Hepatocyte (in vitro differentiated cells): ENCODE measurements around the gene SART3. TPM values are rescaled to one million over a fixed set of nuclear protein-coding genes. Genes with fewer than 3 reads are reported as not detected.
A peak's percentile ranks its signal among the peaks of the same experiment; 100 is the strongest.
"Not testable (repeated sequence)": the region's sequence is repeated elsewhere in the genome, so short reads cannot be mapped to it uniquely, and the experiment has no call there.

ENCODE experiments used
- DNase-seq: peaks from one replicate; pipeline ENCODE4 v3.0.0-alpha.2; 2016; ENCODE audit warnings: low spot score
- H2AFZ ChIP-seq: fragments of 200-600 bp; sonication (generic); 2 replicates; pipeline ENCODE4 v1.6.0; 2016; ENCODE audit warnings: antibody characterized with exemption, mild to moderate bottlenecking
- H3K27ac ChIP-seq: fragments of 200-600 bp; sonication (generic); 2 replicates; pipeline ENCODE4 v1.5.1; 2016; ENCODE audit warnings: mild to moderate bottlenecking
- H3K27me3 ChIP-seq: fragments of 200-600 bp; sonication (generic); 2 replicates; pipeline ENCODE4 v1.6.1; 2016
- H3K36me3 ChIP-seq: fragments of 200-600 bp; sonication (generic); replicated peaks from 2 replicates; pipeline ENCODE4 v1.5.1; 2016; ENCODE audit warnings: low read depth; ENCODE audit not compliant: insufficient read depth
- H3K4me1 ChIP-seq: fragments of 200-600 bp; sonication (generic); 2 replicates; pipeline ENCODE4 v1.5.1; 2016; ENCODE audit warnings: mild to moderate bottlenecking, moderate library complexity; ENCODE audit not compliant: insufficient read depth
- H3K4me2 ChIP-seq: fragments of 200-600 bp; sonication (generic); 2 replicates; pipeline ENCODE4 v1.6.0; 2016
- H3K4me3 ChIP-seq: fragments of 200-600 bp; sonication (generic); 2 replicates; pipeline ENCODE4 v1.5.1; 2016; ENCODE audit warnings: mild to moderate bottlenecking
- H3K79me2 ChIP-seq: fragments of 200-600 bp; sonication (generic); 2 replicates; pipeline ENCODE4 v1.6.0; 2017; ENCODE audit warnings: mild to moderate bottlenecking
- H3K9me2 ChIP-seq: fragments of 200-600 bp; sonication (generic); replicated peaks from 2 replicates; pipeline ENCODE4 v1.6.0; 2017; ENCODE audit warnings: mild to moderate bottlenecking; ENCODE audit not compliant: insufficient read depth
- H3K9me3 ChIP-seq: fragments of 200-600 bp; sonication (generic); 2 replicates; pipeline ENCODE4 v1.5.1; 2016; ENCODE audit warnings: low read depth, mild to moderate bottlenecking
- H4K20me1 ChIP-seq: fragments of 200-600 bp; sonication (generic); 2 replicates; pipeline ENCODE4 v1.6.0; 2016; ENCODE audit warnings: mild to moderate bottlenecking; ENCODE audit not compliant: insufficient read depth, poor library complexity, severe bottlenecking
- EZH2 ChIP-seq: fragments of 200-600 bp; sonication (generic); IDR thresholded peaks from 2 replicates; pipeline ENCODE4 v1.6.1; 2016; ENCODE audit warnings: antibody characterized with exemption, mild to moderate bottlenecking, borderline replicate concordance
- EZH2phosphoT487 ChIP-seq: fragments of 200-600 bp; sonication (generic); IDR thresholded peaks from one replicate; pipeline ENCODE4 v1.6.1; 2018; ENCODE audit warnings: antibody characterized with exemption, mild to moderate bottlenecking, low read depth, moderate library complexity; ENCODE audit not compliant: unreplicated experiment, severe bottlenecking
- WGBS: methylation state at CpG from one replicate; pipeline ENCODE4 v1.1.6; 2016; ENCODE audit warnings: low lambda C conversion rate; ENCODE audit errors: missing lambda C conversion rate; 5-methylcytosine and 5-hydroxymethylcytosine counted together
- polyA plus RNA-seq: library from polyadenylated mRNA; unstranded; fragments of >200 nt; fragmentation: Nextera tagmentation; extraction: Ambion mirVana; gene quantifications from 2 replicates; pipeline ENCODE4 v1.2.1, GENCODE V29; 2016
- total RNA-seq: library from RNA; depleted of rRNA; stranded (reverse); fragments of >200 nt; gene quantifications from 2 replicates; pipeline ENCODE4 v1.2.3, GENCODE V29; 2014
- TF ChIP-seq, protein P1 (sequence below): fragments of 200-600 bp; sonication (generic); IDR thresholded peaks from 2 replicates; pipeline ENCODE4 v1.5.1; 2016; ENCODE audit warnings: antibody characterized with exemption, mild to moderate bottlenecking; ENCODE audit not compliant: poor library complexity

Gene SART3
- total and polyA plus RNA-seq, 2 experiments from 2014 or later: 25.0 to 60.4 TPM

DNA sequence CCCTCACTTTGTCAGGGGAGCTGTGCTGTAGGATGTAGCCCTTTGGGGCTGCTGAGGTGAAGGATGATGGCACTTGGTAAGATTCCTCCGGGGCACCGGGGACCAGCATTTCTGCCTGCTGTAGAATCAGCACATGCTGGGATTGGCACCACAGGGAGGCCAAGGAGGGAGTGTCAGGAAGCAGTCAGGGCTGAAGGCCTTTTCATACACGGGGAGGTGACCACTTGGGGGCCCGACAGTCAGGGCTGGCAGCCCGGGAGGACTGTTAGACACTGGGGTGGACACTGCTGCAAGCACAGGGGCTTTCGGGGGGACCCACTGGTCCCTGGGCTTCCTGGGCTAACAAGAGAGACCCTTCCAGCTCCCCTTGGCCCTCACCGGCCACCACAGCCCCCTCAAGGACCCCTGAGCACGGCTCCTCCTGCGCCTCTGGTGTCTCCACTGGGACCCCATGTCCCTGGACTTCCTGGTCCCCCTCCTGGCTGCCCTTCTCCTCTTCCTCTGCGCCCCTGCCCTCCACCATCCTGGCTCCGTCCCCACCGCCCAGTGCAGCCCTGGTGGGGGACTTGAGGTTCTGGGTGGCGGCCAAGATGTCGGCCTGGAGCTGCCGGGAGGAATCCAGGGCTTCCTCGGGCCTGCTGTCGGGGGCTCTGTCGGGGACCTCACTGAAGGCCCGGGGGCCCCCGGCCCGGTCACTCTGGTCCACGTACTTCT is 30.5 kb upstream of the SART3 start:
- H2AFZ ChIP-seq: no peak overlapping the region
- H3K9me2 ChIP-seq: no peaks in the 10 kb centered on the region
- no peak for DNase-seq
- H3K4me2 ChIP-seq: no peak overlapping the region
- no peaks in the 10 kb centered on the region for H3K9me3 ChIP-seq
- peaks cover 21% of the 10 kb centered on the region for H3K4me1 ChIP-seq
- H3K27ac ChIP-seq: no peak overlapping the region
- H4K20me1 ChIP-seq: no peaks in the 10 kb centered on the region
- TF ChIP-seq, protein P1, sequence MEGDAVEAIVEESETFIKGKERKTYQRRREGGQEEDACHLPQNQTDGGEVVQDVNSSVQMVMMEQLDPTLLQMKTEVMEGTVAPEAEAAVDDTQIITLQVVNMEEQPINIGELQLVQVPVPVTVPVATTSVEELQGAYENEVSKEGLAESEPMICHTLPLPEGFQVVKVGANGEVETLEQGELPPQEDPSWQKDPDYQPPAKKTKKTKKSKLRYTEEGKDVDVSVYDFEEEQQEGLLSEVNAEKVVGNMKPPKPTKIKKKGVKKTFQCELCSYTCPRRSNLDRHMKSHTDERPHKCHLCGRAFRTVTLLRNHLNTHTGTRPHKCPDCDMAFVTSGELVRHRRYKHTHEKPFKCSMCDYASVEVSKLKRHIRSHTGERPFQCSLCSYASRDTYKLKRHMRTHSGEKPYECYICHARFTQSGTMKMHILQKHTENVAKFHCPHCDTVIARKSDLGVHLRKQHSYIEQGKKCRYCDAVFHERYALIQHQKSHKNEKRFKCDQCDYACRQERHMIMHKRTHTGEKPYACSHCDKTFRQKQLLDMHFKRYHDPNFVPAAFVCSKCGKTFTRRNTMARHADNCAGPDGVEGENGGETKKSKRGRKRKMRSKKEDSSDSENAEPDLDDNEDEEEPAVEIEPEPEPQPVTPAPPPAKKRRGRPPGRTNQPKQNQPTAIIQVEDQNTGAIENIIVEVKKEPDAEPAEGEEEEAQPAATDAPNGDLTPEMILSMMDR: no peak
- TF ChIP-seq EZH2phosphoT487: no peak
- no peak for TF ChIP-seq EZH2
- whole genome bisulfite sequencing: 94% methylated on average over 19 of the region's 22 CpGs
- H3K79me2 ChIP-seq: peaks cover 16% of the 10 kb centered on the region
- no peak overlapping the region for H3K4me3 ChIP-seq
- no peaks in the 10 kb centered on the region for H3K36me3 ChIP-seq
- no peaks in the 10 kb centered on the region for H3K27me3 ChIP-seq

DNA sequence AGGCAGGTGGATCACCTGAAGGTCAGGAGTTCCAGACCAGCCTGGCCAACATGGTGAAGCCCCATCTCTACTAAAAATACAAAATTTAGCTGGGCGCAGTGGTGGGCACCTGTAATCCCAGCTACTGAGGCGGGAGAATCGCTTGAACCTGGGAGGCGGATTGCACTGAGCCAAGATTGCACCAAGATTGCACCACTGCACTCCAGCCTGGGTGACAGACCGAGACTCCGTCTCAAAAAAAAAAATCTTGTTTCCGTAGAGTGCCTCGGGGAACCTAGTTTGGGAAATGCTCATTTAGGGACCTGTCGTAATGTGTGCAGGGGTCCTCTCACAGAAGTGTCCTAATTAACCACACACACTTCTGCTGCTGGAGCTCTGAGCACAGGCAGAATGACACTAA is 29.5 kb upstream of the SART3 start:
- not testable (repeated sequence) for H3K9me3 ChIP-seq, H3K4me3 ChIP-seq, H3K36me3 ChIP-seq, DNase-seq, H3K27me3 ChIP-seq, H4K20me1 ChIP-seq, H3K9me2 ChIP-seq, H3K79me2 ChIP-seq, H2AFZ ChIP-seq
- peaks cover 21% of the 10 kb centered on the region for H3K4me1 ChIP-seq
- 93% methylated on average over 9 of the region's 9 CpGs for WGBS
- H3K27ac ChIP-seq: peak overlapping the region; percentile 81
- peak overlapping the region; percentile 68 for H3K4me2 ChIP-seq

DNA sequence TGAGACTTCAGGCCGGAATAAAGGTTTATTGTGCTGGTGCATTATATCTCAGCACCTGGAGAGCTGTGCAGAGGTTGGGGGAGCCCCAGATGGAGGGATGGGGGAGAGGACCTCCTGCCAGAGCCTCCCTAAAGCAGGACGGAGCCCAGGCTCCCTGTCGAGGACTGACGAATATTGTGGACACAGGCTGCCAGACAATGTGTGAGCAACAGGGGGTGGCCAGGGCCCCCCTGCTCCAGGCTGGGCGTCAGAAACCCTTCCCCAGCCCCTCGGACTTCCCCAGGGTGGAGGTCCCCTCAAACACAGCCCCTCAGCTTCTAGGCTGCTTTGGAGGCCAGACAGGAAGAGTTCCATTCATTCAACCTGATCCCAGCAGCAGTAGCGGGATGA is 28.9 kb upstream of the SART3 start:
- H3K4me1 ChIP-seq: peaks cover 21% of the 10 kb centered on the region
- H2AFZ ChIP-seq: no peak overlapping the region
- DNase-seq: no peak
- peak overlapping the region; percentile 68 for H3K4me2 ChIP-seq
- H4K20me1 ChIP-seq: no peaks in the 10 kb centered on the region
- no peaks in the 10 kb centered on the region for H3K36me3 ChIP-seq
- 56% methylated on average over 7 of the region's 7 CpGs for WGBS
- no peak overlapping the region for H3K4me3 ChIP-seq
- no peaks in the 10 kb centered on the region for H3K9me2 ChIP-seq
- no peaks in the 10 kb centered on the region for H3K79me2 ChIP-seq
- H3K27me3 ChIP-seq: no peaks in the 10 kb centered on the region
- peak overlapping the region; percentile 81 for H3K27ac ChIP-seq
- no peaks in the 10 kb centered on the region for H3K9me3 ChIP-seq
- no peak for TF ChIP-seq EZH2
- no peak for TF ChIP-seq EZH2phosphoT487
- TF ChIP-seq, protein P1: no peak

DNA sequence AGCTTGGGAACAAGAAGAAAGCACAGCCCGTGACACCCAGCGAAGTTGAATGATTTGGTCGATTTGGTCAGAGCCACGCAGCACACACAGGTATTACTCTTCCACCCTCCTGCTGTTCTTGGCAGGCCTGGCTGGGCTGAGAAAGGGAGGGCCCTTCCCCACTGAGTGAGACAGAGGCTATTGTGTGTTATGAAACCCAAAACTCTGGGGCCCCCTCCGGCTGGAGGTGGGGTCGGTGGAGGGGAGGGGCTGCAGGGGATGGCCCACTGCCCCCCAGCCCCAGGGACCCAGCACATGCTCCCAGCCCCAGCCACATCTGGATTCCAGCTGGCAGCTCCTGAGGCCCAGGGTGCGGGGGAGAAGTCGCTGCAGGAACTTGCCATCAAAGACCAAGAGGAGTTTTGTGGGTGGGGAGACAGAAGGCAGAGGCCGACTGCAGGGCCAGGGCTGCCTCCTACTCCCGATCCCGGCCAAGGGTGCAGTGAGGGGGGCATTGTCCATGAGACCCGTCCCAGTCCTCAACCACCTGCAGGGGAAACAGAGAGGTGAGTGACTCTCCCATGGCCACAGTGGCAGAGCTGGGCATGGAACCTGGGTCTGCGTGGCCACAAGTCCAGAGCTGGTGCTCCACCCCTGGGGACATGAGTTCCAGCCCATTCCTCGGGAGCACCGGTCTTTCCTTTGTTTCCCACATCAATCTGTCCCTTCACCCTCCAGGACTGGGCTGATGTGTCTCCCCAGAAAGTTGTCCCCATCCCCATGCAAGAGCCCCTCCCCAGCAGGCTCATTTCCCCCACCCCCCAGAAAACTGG is 28.3 kb upstream of the SART3 start:
- no peaks in the 10 kb centered on the region for H3K9me2 ChIP-seq
- no peaks in the 10 kb centered on the region for H3K36me3 ChIP-seq
- peak overlapping the region; percentile 81 for H3K27ac ChIP-seq
- H3K4me3 ChIP-seq: no peak overlapping the region
- TF ChIP-seq EZH2phosphoT487 (no peak), EZH2 (no peak)
- TF ChIP-seq, protein P1: no peak
- H3K79me2 ChIP-seq: no peaks in the 10 kb centered on the region
- H3K9me3 ChIP-seq: no peaks in the 10 kb centered on the region
- 31% methylated on average over 9 of the region's 15 CpGs for WGBS
- DNase-seq: peak; percentile 66
- H3K27me3 ChIP-seq: no peaks in the 10 kb centered on the region
- peaks cover 24% of the 10 kb centered on the region for H3K4me1 ChIP-seq
- H3K4me2 ChIP-seq: peak overlapping the region; percentile 68
- no peaks in the 10 kb centered on the region for H4K20me1 ChIP-seq
- no peak overlapping the region for H2AFZ ChIP-seq
